HepG2 (cell line): ENCODE data around the gene ANO4.

Experiments
- JARID2 ChIP-seq: sonication (generic); formaldehyde crosslinking; IDR thresholded peaks from 2 replicates; pipeline ENCODE4 v1.8.1; 2023; ENCODE audit warnings: missing genetic modification reagents, inconsistent platforms; ENCODE audit not compliant: insufficient replicate concordance
- TCF7L2 ChIP-seq: IDR thresholded peaks from 2 replicates; pipeline ENCODE4 v1.6.1; 2011; ENCODE audit warnings: mild to moderate bottlenecking, low read depth, low read length, moderate library complexity
- TOE1 ChIP-seq: sonication (generic); formaldehyde crosslinking; IDR thresholded peaks from 2 replicates; pipeline ENCODE4 v1.4.0; 2020; ENCODE audit warnings: mild to moderate bottlenecking, missing genetic modification reagents
- U2AF1 ChIP-seq: fragments of 200-400 bp; formaldehyde crosslinking; optimal IDR thresholded peaks from 2 replicates; pipeline ENCODE3; 2017; ENCODE audit warnings: mild to moderate bottlenecking, low read depth, low read length
- ZNF24 ChIP-seq: fragments of 450-650 bp; IDR thresholded peaks from 2 replicates; pipeline ENCODE4 v1.6.1; 2017; ENCODE audit warnings: antibody characterized with exemption, mild to moderate bottlenecking
- ZNF747 ChIP-seq: sonication (generic); formaldehyde crosslinking; IDR thresholded peaks from 2 replicates; pipeline ENCODE4 v1.8.1; 2023; ENCODE audit warnings: missing genetic modification reagents, mild to moderate bottlenecking, borderline replicate concordance
- TF ChIP-seq, protein P1 (sequence below): sonication (generic); formaldehyde crosslinking; IDR thresholded peaks from 2 replicates; pipeline ENCODE4 v1.8.1; 2022; ENCODE audit warnings: low read depth, mild to moderate bottlenecking, missing genetic modification reagents
- TF ChIP-seq, protein P2 (sequence below): sonication (generic); formaldehyde crosslinking; IDR thresholded peaks from 2 replicates; pipeline ENCODE4 v1.5.0; 2020; ENCODE audit warnings: missing genetic modification reagents, mild to moderate bottlenecking, borderline replicate concordance

DNA sequence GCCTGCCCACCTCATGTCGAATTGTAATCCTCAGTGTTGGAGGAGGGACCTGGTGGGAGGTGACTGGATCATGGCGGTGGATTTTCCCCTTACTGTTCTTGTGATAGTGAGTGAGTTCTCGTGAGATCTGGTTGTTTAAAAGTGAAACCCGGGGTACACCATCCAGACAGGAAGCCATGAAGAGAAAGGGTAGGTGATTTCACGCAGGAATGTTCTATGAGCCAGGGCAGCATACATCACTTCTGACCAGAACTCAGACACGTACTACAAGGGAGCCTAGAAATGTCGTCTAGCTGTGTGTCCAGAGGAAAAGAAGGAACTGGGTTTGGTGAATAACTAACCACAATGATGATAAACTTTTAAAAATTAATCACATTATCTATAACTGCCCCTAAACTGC is 80.6 kb downstream of the ANO4 start:
- TF ChIP-seq U2AF1 (no peak), TCF7L2 (no peak), JARID2 (CRISPR knock-in tag) (no peak), ZNF747 (no peak), TOE1 (no peak), ZNF24 (no peak)
- TF ChIP-seq, protein P1, sequence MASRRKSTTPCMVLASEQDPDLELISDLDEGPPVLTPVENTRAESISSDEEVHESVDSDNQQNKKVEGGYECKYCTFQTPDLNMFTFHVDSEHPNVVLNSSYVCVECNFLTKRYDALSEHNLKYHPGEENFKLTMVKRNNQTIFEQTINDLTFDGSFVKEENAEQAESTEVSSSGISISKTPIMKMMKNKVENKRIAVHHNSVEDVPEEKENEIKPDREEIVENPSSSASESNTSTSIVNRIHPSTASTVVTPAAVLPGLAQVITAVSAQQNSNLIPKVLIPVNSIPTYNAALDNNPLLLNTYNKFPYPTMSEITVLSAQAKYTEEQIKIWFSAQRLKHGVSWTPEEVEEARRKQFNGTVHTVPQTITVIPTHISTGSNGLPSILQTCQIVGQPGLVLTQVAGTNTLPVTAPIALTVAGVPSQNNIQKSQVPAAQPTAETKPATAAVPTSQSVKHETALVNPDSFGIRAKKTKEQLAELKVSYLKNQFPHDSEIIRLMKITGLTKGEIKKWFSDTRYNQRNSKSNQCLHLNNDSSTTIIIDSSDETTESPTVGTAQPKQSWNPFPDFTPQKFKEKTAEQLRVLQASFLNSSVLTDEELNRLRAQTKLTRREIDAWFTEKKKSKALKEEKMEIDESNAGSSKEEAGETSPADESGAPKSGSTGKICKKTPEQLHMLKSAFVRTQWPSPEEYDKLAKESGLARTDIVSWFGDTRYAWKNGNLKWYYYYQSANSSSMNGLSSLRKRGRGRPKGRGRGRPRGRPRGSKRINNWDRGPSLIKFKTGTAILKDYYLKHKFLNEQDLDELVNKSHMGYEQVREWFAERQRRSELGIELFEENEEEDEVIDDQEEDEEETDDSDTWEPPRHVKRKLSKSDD: no peak
- TF ChIP-seq, protein P2, sequence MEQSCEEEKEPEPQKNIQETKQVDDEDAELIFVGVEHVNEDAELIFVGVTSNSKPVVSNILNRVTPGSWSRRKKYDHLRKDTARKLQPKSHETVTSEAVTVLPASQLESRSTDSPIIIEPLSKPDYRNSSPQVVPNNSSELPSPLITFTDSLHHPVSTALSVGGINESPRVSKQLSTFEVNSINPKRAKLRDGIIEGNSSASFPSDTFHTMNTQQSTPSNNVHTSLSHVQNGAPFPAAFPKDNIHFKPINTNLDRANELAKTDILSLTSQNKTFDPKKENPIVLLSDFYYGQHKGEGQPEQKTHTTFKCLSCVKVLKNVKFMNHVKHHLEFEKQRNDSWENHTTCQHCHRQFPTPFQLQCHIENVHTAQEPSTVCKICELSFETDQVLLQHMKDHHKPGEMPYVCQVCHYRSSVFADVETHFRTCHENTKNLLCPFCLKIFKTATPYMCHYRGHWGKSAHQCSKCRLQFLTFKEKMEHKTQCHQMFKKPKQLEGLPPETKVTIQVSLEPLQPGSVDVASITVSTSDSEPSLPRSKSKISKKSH (CRISPR knock-in tag): no peak
